Measurements from ENCODE around the gene PRRC2C. TPM values are rescaled to one million over a fixed set of nuclear protein-coding genes. Genes with fewer than 3 reads are reported as not detected.

PRRC2C gene
- total RNA-seq (2014; rRNA removed; shearing (Covaris generic)) (164 and 186 TPM in 2 replicates), polyA plus RNA-seq (2016; fragmentation: Nextera tagmentation; extraction: Ambion mirVana) (327 and 368 TPM in 2 replicates)
- long read RNA-seq, partial matches to known transcripts = 100 of 111 reads
- long read RNA-seq, other reads (novel, unspliced or antisense) = 7 of 111 reads

DNA sequence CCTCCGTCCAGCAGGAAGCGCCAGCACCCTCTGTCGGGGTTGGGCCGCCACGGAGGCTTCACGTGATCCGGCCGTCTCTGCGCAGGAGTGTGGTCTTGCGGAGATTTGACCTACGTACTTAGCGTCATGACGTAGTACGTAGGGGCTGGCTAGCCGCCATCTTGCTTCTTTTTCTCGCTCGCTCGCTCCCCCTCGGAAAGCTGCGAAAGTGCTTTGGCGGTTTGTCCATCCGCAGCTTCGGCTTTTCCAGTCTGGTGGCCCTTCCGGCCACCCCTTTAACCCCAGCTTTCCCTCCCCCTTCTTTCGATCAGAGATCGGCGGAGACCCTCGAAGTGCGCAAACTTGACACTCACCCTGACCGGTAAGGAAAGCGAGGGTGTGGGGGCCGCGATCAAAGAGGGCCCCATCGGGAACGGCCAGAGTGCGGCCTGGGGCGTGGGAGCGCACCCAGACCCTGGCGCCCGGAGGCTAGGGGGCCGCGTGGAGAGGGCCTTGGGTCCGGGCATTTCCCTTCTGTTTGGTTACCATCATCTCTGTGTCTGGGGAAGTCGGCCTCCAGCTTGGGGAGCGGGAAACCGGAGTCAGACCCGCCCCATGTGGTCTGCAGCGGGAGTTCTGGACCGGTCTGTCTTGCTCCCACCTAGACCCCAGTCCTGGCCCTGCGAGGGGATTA is at the start of gene PRRC2C:
TSS of gene PRRC2C (plus strand) at position 156 of the 673 bp plus-strand sequence. CDS start 26,559 bp downstream, outside the sequence.
- H3K36me3 Mint-ChIP-seq (ENCODE audit: low read depth) = 0 out of 3 replicates have a peak, but pooled peaks cover 3% of the 10 kb centered on the region
- Histone ChIP-seq H2AFZ (peak within 1 kb of the TSS; percentile 77), H3K4me2 (peak within 1 kb of the TSS; percentile 92), H3K79me2 (replicated peaks; ENCODE audit: insufficient read depth) (peaks cover 51% of the 10 kb centered on the region), H3K4me3 (peak within 1 kb of the TSS; percentile 85), H3K36me3 (ENCODE audit: insufficient read depth) (no peaks in the 10 kb centered on the region), H3K27me3 (ENCODE audit: insufficient read depth) (no peaks in the 10 kb centered on the region), H3K9me2 (ENCODE audit: insufficient read depth) (no peaks in the 10 kb centered on the region), H3F3A (replicated peaks; ENCODE audit: low read depth) (no peaks in the 10 kb centered on the region), H3K4me1 (ENCODE audit: insufficient read depth) (peaks cover 13% of the 10 kb centered on the region; the same call in 1 of the 2 replicates), H4K20me1 (replicated peaks; ENCODE audit: insufficient read depth) (peaks cover 40% of the 10 kb centered on the region), H3K27ac (ENCODE audit: low read depth) (peak within 1 kb of the TSS; percentile 99)
- peaks cover 21% of the 10 kb centered on the region for H3K4me1 Mint-ChIP-seq
- H3K27ac Mint-ChIP-seq = peak within 1 kb of the TSS; percentile 98
- ATAC-seq = peak; percentile 96
- DNase-seq (ENCODE audit: low spot score) = peak; percentile 98
- peak within 1 kb of the TSS; percentile 95 for H3K4me3 Mint-ChIP-seq
- TF ChIP-seq JUNB (IDR thresholded peaks at IDR 0.05; ENCODE audit: unreplicated experiment) (no peak), POLR2AphosphoS5 (IDR thresholded peaks at IDR 0.05; ENCODE audit: low read depth) (peak; percentile 84), NANOG (IDR thresholded peaks at IDR 0.05; ENCODE audit: borderline replicate concordance) (no peak), STAT1 (IDR thresholded peaks at IDR 0.05; ENCODE audit: unreplicated experiment) (no peak), ETS1 (IDR thresholded peaks at IDR 0.05) (0 out of 2 replicates have a peak, but pooled peaks have one; percentile 32), REST (IDR thresholded peaks at IDR 0.05; ENCODE audit: unreplicated experiment) (no peak), EZH2 (IDR thresholded peaks at IDR 0.05; ENCODE audit: low read depth, unreplicated experiment) (no peak), EZH2phosphoT487 (IDR thresholded peaks at IDR 0.05; ENCODE audit: unreplicated experiment) (no peak), ZNF462 (CRISPR knock-in tag; IDR thresholded peaks at IDR 0.05) (no peak), ZNF114 (CRISPR knock-in tag; IDR thresholded peaks at IDR 0.05) (no peak), ZNF331 (CRISPR knock-in tag; IDR thresholded peaks at IDR 0.05; ENCODE audit: low read depth) (no peak), CREB1 (CRISPR knock-in tag; IDR thresholded peaks at IDR 0.05; ENCODE audit: low read depth) (peak; percentile 94)
- TF ChIP-seq, protein P1, sequence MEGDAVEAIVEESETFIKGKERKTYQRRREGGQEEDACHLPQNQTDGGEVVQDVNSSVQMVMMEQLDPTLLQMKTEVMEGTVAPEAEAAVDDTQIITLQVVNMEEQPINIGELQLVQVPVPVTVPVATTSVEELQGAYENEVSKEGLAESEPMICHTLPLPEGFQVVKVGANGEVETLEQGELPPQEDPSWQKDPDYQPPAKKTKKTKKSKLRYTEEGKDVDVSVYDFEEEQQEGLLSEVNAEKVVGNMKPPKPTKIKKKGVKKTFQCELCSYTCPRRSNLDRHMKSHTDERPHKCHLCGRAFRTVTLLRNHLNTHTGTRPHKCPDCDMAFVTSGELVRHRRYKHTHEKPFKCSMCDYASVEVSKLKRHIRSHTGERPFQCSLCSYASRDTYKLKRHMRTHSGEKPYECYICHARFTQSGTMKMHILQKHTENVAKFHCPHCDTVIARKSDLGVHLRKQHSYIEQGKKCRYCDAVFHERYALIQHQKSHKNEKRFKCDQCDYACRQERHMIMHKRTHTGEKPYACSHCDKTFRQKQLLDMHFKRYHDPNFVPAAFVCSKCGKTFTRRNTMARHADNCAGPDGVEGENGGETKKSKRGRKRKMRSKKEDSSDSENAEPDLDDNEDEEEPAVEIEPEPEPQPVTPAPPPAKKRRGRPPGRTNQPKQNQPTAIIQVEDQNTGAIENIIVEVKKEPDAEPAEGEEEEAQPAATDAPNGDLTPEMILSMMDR (conservative IDR thresholded peaks at IDR 0.05; ENCODE audit: low read depth in 2 of 2) = peak; percentile 74 to 84
- peaks cover 4% of the 10 kb centered on the region for H3K27me3 Mint-ChIP-seq (ENCODE audit: insufficient read depth, low read depth, poor library complexity)
- no peaks in the 10 kb centered on the region for H3K9me3 Mint-ChIP-seq
